Uterus (tissue), 4 donors: ENCODE data around the gene SNX19. TPM values are rescaled to one million over a fixed set of nuclear protein-coding genes. Genes with fewer than 3 reads are reported as not detected.

Experiments
- DNase-seq, 2 donors: peaks; one replicate each; pipeline ENCODE4 v3.0.0-alpha.2; 2019 to 2020
- H3K27ac ChIP-seq, 2 donors: fragments of 200-600 bp; sonication (generic); 1 replicate in 1 of 2; 2 replicates in 1 of 2; pipeline ENCODE4 v1.5.1; 2016 to 2018
- H3K27me3 ChIP-seq, 2 donors: fragments of 200-600 bp; sonication (generic); one replicate each; pipeline ENCODE4 v1.5.1; 2018 to 2019; ENCODE audit warnings: control low read depth in 1 of 2
- H3K36me3 ChIP-seq, 2 donors: fragments of 200-600 bp; sonication (generic); one replicate each; pipeline ENCODE4 v1.5.1; 2019; ENCODE audit warnings: control low read depth in 1 of 2
- H3K4me1 ChIP-seq, 2 donors: fragments of 200-600 bp; sonication (generic); one replicate each; pipeline ENCODE4 v1.5.1; 2018 to 2019; ENCODE audit warnings: control low read depth in 1 of 2
- H3K4me3 ChIP-seq, 2 donors: fragments of 200-600 bp; sonication (generic); 1 replicate in 1 of 2; 2 replicates in 1 of 2; pipeline ENCODE4 v1.5.1; 2018 to 2019; ENCODE audit warnings: mild to moderate bottlenecking in 1 of 2
- H3K9me3 ChIP-seq, 2 donors: fragments of 200-600 bp; sonication (generic); one replicate each; pipeline ENCODE4 v1.5.1; 2019; ENCODE audit warnings: control low read depth in 1 of 2
- POLR2A ChIP-seq, 2 donors: fragments of 450-650 bp; IDR thresholded peaks; one replicate each; pipeline ENCODE4 v1.6.1; 2016; ENCODE audit warnings: antibody characterized with exemption in 2 of 2, mild to moderate bottlenecking in 1 of 2, moderate library complexity in 1 of 2
- intact Hi-C: fragments of 100-400 bp; cut with DNase I; formaldehyde crosslinking; loops from one replicate; pipeline ENCODE4 v1.15.1; 2023; ENCODE audit warnings: low total_unique reads
- total RNA-seq, 4 donors: library from RNA; depleted of rRNA in 3 of 4; stranded (reverse); fragments of >200 nt in 3 of 4; gene quantifications; one replicate each; pipeline versions ENCODE4 v1.1.0 to v1.2.4, GENCODE V29; 2014 to 2023
- TF ChIP-seq, protein P1 (sequence below), 4 experiments: fragments of 200-600 bp in 2 of 4; fragments of 450-650 bp in 2 of 4; sonication (generic) in 2 of 4; IDR thresholded peaks; one replicate each; pipeline ENCODE4 v1.5.1; 2016 to 2019; ENCODE audit warnings: antibody characterized with exemption in 4 of 4, mild to moderate bottlenecking in 2 of 4, moderate library complexity in 1 of 4
- donor health status: DM: yes; HTN: yes; CAD: no.

Gene SNX19
- total RNA-seq, 4 donors from 2014 or later, result 24.4 to 226 (median 82.3) TPM

DNA sequence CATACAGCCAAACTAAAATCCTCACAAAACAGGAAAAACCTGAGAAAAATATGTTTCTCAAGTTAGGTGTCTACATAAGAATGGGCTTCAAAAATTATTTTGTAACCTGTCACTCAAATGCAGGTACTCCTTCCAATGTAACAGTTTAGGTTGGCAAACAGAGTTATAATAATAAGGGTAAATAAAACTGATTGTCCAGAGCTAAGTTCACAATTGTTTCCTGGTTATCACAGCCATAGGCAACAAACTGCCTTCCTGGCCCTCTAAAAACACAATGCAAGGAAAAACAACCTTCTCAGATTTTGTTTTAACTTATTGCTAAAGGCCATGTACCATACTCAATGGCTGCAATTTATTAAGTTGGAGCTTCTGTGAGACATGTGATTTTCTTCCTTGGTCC is 36.4 kb downstream of the SNX19 start:
- Histone ChIP-seq H3K27ac (no peak overlapping the region), H3K4me1 (no peaks in the 10 kb centered on the region), H3K4me3 (no peak overlapping the region), H3K36me3 (no peaks in the 10 kb centered on the region), H3K27me3 (no peaks in the 10 kb centered on the region), H3K9me3 (no peaks in the 10 kb centered on the region)
- intact Hi-C loops, result no loop called here
- no peak for DNase-seq
- TF ChIP-seq POLR2A (IDR thresholded peaks at IDR 0.05), result no peak
- TF ChIP-seq, protein P1, sequence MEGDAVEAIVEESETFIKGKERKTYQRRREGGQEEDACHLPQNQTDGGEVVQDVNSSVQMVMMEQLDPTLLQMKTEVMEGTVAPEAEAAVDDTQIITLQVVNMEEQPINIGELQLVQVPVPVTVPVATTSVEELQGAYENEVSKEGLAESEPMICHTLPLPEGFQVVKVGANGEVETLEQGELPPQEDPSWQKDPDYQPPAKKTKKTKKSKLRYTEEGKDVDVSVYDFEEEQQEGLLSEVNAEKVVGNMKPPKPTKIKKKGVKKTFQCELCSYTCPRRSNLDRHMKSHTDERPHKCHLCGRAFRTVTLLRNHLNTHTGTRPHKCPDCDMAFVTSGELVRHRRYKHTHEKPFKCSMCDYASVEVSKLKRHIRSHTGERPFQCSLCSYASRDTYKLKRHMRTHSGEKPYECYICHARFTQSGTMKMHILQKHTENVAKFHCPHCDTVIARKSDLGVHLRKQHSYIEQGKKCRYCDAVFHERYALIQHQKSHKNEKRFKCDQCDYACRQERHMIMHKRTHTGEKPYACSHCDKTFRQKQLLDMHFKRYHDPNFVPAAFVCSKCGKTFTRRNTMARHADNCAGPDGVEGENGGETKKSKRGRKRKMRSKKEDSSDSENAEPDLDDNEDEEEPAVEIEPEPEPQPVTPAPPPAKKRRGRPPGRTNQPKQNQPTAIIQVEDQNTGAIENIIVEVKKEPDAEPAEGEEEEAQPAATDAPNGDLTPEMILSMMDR (IDR thresholded peaks at IDR 0.05), result no peak

DNA sequence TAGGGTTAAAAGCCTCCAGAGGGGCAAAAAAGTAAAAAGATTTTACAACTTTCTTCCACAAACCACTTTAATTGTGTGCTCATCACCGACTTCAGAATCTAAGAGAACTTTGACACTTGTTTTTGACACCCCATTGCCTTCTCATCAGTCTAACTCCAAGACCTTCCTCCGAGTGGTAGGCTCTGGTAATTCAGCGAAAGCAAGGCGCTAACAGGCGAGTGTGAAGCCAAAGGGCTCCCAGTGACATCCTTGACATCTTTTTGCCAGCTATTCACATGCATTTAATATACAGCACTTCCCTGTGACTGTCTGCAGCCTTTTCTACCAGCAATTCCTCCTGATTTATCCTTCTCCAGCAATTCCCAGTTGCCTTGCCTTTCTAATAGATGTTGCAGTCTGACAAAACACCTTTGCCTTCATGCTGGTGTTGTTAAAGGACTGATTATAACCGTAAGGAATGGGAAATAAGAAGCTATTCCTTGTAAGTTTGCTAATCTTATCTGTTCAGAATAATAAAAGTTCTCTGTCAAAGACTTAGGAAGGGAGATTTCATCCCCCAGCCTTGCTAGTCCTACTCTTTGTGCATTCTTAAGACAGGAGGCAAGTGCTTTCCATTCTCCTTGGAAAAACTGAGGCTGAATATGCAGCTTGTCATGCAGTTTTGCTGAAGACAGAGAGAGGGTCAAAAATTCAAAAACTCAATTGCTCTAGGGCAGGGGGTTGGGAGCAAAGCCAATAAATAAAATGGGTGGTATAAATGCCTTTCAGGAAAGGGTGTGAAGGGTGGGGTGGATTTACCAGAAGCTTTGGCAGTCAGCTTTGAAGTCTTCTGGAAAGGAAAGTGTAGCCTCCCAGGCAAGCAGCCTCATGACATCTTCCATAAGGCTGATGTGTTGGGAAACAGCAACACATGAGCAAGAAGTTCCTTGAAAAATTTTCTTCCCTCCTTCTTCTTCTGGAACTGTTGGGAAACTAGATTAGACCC is 39.1 kb downstream of the SNX19 start:
- H3K4me3 ChIP-seq, result no peak overlapping the region
- H3K36me3 ChIP-seq, result no peaks in the 10 kb centered on the region
- TF ChIP-seq POLR2A (IDR thresholded peaks at IDR 0.05), result no peak
- TF ChIP-seq, protein P1 (IDR thresholded peaks at IDR 0.05), result no peak
- no peaks in the 10 kb centered on the region for H3K27me3 ChIP-seq
- peak overlapping the region; percentile 19 to 39 for H3K27ac ChIP-seq
- peaks cover 0 to 6% of the 10 kb centered on the region in 2 donors for H3K4me1 ChIP-seq
- intact Hi-C loops, result no loop called here
- no peaks in the 10 kb centered on the region for H3K9me3 ChIP-seq
- DNase-seq, result no peak

DNA sequence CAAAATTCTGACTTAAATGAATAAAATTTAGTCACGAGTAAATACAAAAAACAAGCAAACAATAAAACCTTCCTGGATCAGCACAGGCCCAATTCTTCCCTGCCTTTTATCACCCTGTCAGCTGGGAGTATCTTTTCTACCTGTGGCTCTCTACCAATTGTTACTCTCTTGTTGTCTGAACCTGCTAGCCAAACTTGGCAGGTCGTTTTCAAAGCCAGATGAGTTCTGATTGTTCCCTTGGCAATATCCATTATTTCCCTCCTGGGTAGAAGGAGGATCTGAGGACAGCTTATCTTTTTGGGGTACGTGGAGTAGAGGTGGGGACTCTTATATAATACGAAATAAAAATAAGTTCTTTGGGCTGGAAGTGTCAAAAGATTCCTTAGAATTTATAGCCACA is 40.2 kb downstream of the SNX19 start:
- intact Hi-C loops, result no loop called here
- Histone ChIP-seq H3K4me1 (peaks cover 0 to 9% of the 10 kb centered on the region in 2 donors), H3K27me3 (no peaks in the 10 kb centered on the region), H3K27ac (peak overlapping the region; percentile 1 to 19), H3K9me3 (no peaks in the 10 kb centered on the region), H3K36me3 (no peaks in the 10 kb centered on the region), H3K4me3 (no peak overlapping the region)
- no peak for TF ChIP-seq POLR2A (IDR thresholded peaks at IDR 0.05)
- TF ChIP-seq, protein P1 (IDR thresholded peaks at IDR 0.05), result no peak
- no peak for DNase-seq

DNA sequence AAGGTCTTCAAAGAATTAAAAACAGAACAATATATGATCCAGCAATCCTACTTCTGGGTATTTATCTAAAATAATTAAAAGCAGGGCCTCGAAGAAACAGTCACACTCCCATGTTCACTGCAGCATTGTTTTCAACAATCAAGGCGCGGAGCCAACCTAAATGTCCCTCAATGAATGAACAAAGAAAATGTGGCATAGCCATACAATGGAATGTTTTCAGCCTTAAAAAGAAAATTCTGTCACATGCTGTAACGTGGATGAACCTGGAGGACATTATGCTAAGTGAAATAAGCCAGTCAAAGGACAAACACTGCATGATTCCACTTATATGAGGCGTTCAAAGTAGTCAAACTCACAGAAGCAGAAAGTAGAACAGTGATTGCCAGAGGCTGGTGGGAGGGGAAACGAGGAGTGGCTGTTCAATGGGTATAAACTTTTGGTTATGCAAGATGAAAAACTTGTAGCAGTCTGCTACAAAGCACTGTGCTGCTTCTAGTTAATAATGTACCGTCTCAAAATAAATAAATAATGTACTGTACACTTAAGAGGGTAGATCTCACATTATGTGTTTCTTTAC is 41.2 kb downstream of the SNX19 start:
- intact Hi-C loops, result no loop called here
- Histone ChIP-seq H3K4me1 (peaks cover 0 to 9% of the 10 kb centered on the region in 2 donors), H3K36me3 (no peaks in the 10 kb centered on the region), H3K27ac (peak overlapping the region in 1 of 2 donors; percentile 20), H3K4me3 (no peak overlapping the region), H3K27me3 (no peaks in the 10 kb centered on the region), H3K9me3 (no peaks in the 10 kb centered on the region)
- DNase-seq, result no peak
- TF ChIP-seq POLR2A (IDR thresholded peaks at IDR 0.05), result no peak
- TF ChIP-seq, protein P1 (IDR thresholded peaks at IDR 0.05), result no peak

DNA sequence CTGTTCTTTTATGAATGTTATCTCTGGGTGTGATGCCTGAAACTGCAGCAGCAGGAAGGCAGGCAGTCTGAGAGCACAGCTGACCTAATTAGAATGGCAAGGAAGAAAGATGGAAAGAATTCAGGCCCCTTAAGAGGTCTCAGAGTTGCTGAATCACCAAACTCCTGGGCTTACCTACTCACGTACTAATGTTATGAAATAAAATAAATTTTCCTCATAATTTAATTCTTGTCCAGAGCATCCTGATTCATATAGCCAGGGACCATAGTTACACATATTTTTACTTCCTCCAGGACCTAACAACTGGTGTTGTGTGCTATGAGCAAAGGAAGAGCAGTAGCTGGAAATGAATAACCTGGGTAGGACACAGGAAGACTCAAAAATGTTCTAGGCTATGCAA is 41.9 kb downstream of the SNX19 start:
- TF ChIP-seq, protein P1 (IDR thresholded peaks at IDR 0.05), result no peak
- no peak for TF ChIP-seq POLR2A (IDR thresholded peaks at IDR 0.05)
- DNase-seq, result no peak
- Histone ChIP-seq H3K9me3 (no peaks in the 10 kb centered on the region), H3K27me3 (no peaks in the 10 kb centered on the region), H3K4me1 (peaks cover 0 to 9% of the 10 kb centered on the region in 2 donors), H3K27ac (peak overlapping the region in 1 of 2 donors; percentile 51), H3K36me3 (no peaks in the 10 kb centered on the region), H3K4me3 (no peak overlapping the region)
- intact Hi-C loops, result no loop called here
